Stimulated activated CD8-positive, alpha-beta memory T cell treated with anti-CD3 and anti-CD28 coated beads, Interleukin-15, amount 100 ng/mL, for 24 hours (primary cell): ENCODE results near the gene PLXNA1.

Experiments used
- DNase-seq: peaks from one replicate; pipeline ENCODE4 v3.0.0-alpha.2; 2020; ENCODE audit warnings: low read depth

Gene PLXNA1

DNA sequence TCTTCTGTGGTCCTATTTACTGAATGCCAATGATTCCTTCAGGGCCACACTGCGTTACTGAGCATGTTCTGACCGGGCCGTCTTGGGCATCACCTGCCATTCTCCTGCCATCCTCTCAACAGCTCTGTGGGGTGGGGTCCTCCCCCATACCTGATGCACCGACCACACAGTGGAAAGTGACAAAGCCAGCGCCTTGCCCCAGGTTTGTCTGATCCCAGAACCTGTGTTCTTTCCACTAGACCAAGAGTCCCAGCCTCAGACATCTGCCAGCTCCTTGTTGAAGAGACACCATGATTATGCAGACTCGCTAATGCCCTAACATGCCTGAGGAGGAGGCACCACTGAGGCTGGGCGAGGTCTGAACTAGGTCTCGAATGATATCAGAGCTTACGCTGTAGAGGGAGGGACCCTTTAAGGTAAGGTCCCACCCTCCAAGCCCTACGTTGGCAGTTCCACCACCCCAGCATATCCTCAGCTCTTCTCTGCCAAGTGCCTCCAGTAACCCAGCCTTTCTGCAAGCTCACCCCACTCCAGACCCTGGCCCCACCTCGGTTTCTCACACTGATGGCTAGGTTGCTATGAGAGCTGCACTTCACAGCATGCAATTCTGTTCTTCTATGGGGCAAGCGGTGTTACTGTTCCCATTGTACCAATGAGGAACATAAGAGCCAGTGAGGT, 29.8 kb upstream of the PLXNA1 start:
- no peak for DNase-seq

DNA sequence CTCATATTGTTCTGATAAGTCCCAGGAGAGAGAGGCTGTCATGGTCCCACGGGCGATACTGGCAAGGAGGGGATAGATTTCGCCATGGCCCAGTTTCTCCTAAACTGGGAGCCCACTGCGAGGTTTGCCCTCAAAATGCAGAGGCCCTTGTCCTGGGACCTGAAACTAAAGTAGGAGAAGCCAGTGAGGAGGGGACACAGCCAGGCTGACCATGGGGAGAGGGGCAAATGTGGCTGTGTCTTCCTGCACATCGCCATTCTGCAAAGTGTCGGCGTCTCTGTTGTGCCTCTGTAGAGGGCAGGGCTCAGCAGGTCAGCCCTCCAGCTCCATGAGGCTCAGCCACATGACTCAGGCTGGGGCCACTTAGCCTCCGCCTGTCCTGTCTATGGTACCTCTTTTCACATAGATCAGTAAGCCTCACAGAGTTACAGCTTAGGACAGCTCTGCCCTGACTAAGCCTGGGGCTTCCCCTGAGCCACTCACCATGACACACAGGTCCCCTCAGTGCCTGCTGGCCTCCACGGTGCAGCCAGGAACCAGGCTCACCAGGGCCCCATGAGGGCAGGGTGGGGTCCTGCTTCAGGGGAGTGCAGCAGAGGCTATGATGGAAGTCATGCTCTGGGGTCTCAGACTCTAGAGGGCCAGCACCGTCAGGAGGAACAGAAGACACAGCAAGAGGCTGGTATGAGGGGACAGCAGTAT, 28.6 kb upstream of the PLXNA1 start:
- DNase-seq, result no peak

- no peak for DNase-seq
These were observed 27.7 kb upstream of the PLXNA1 start for GRCh38 chr3:126955004-126955790.

GRCh38 chr3:126956361-126956760, 26.6 kb upstream of the PLXNA1 start:
- DNase-seq, result no peak

DNA sequence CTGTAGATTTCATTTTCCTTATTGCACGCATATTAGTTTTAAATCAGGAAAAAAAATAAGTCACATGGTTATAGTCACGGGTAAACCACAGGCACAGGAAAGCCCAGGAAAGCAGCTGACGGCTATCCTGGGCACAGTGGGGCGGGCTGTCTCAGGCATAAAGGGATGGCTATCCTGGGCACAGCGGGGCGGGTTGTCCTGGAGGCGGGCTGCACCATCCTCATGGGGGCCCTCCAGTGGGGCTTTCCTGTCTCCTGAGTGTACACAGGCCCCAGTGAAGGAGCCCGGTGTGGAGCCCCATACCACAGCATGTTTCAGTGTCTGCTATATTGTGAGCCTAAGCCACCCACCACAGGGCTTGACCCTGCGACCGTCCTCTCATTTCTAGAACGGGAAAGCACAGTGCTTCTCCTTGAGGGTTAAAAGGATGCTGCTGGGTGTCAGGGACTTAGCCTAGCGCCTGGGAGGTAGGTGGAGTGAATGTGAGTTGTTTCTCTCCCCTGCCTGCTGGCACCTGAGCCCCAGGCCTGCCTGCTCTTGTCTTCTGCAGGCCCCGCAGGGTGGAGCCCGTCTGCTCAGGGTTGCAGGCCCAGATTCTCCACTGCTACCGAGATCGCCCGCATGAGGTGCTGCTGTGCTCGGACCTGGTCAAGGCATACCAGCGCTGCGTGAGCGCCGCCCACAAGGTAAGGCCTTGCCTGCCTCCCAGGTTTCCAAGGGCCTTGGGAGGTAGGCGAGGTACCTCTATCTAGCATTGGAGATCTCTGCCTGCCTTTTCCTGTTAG, 25.9 kb upstream of the PLXNA1 start:
- DNase-seq, result no peak

- DNase-seq, result no peak
These were observed 24.9 kb upstream of the PLXNA1 start for GRCh38 chr3:126957776-126958637.

GRCh38 chr3:126958638-126959085, 24.3 kb upstream of the PLXNA1 start:
- DNase-seq, result no peak

DNA sequence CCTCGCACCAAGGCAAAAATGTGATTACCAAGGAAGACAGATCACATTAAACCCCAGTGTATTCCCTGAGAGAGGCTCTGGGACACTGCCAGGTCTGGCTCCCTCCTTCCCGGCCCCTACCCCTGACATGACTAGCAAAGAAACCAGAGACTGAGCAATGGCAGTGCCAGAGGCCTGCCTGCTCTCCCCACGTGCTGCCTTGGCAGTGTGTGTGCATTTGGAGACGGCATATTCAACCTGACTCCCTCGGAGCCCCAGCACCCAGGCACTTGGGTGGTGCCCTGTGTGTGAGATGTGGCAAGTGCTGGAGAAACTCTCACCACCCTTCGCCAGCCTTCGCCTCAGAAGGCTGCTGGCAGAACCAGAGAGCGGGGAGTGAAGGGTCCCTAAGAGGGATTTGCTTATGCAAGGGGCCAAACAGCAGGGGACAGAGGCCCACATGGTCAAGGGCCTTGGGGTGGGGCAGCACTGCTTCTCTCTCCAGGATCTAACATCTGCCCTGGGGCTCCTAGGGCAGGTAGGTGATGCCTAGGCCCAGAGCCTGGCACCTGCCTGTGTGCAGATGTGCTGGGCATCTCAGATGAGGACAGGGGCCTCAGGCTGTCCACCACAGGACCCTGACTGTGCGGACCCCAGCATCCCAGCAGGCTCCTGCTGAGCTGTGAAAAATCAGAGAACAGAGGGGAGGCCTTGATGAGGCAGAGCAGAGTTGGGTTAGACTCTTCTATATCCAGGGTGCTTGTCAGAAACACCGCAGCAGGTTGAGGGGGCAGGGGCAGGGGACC, 23.6 kb upstream of the PLXNA1 start:
- DNase-seq, result no peak

DNA sequence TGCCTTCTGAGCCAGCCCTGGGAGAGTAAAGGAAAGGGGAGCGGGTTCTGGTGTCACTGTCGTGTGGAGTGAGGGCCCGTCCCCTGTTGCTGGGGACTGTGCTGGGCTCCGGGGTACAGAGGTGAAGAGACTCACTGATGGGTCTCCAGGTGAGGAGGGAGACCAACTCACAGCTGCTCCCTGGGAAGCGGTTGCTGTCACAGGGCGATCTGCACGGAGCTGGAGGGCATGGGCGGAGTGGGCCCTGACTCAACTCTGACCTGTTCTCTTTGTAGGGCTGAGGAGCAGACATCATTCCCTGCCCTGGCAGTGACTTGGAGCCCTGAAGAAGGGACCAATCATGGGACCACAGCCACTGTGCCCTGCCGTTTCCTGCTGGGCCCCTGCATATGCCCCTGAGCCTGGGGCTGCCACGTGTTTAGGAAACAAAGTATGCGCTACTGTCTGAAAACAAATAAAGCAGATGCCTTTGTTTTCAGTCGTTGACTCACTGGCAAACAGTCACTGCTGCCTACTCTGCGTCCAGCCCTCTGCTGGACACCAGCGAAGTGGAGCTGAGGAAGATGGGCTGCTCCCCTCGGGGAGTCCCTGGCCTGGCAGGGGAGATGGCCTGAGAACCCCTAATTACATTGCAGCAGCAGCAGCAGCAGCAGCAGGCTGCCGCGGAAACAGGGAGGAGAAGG, 22.9 kb upstream of the PLXNA1 start:
- DNase-seq, result no peak

- DNase-seq, result no peak
These were observed 22.3 kb upstream of the PLXNA1 start for GRCh38 chr3:126960604-126960995.

DNA sequence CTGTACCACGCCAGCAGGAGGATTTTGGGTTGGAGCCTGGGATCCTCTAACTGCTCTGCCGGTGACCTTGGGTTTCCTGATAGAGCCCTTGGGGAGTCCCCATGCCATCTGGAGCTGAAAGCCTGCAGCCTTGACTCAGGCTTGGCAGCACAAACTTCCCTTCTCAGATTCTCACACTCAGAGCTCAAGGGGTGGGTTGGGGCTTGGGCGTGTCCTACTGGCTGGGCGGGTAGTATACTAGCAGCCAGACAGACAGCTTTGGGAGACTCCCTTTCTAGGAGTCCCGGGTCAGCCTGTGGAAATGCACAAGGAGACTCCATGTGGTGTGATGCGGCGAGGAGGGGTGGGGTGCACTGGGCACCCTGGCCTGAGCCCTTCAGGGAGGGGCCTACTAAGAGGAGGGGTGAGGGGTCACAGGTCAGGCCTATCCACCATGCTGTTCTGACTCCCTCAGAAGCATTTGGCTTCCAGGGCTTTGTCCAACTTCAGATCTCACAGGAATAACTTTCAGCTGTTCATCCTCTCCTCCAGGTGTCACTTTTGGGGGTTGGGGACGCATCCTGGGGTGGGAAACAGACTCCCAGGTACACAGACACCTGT, 21.6 kb upstream of the PLXNA1 start:
- DNase-seq, result no peak

GRCh38 chr3:126961791-126962461, 21.0 kb upstream of the PLXNA1 start:
- DNase-seq, result no peak

DNA sequence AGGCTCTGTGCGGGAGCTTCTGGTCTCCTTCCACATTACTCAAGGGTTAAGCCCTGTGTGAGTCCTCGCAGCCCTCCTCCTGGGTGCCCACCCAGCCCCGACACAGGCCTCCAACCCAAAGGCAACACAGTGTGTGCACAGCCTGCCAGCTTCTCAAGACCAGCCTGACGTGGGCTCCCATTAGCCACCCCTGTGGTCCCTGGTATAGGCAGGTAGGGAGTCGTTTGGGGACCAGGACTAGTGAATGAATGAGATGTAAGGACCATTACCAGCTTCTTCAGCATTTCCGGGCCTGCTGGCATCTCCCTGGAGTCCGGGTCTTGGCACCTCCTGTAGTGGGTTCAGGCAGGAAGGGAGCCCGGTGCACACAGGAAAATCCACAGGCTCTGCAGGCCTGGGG, 20.2 kb upstream of the PLXNA1 start:
- no peak for DNase-seq

DNA sequence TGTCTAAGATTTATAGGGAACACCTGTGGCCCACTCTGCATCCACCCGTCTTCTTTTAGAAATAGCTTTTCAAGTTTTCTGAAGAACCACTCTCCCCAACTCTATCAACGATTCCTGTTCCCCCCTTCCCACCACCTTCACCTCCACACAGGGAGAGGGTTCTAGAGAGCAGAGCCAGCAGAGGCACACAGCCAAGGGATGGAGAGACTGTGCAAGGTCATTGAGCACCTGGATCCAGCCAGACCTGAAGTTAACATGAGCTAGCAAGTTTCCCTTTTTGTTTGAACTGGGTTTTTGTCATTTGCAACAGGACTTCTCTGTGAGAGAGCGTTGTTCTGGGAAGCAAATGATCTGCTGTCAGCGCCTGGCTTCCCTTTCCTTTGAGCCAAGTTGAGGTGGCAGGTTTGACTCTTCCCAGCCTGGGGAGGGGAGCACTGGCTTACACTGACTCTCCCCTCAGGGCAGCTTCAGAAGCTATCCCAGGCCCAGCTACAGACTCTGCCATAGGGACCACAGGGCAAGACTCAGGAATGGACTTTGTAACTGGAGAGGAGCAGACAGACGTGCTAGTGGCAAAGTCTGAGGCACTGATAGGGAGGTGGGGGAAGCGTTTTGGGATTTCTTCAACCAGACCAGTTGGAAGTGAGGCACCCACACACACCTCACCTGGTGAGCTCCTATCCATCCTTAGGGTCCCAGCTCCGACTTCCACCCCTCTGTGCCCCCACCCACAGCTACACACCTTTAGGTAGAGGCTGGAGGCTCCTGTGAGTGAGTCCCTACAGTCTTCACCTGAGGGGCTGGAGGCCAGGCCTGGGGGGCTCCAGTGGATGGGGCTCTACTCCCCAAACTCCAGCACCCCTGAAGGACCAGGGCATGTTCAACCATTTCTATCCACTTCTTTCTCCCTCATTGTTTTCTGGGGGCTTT, 19.4 kb upstream of the PLXNA1 start:
- DNase-seq, result no peak

DNA sequence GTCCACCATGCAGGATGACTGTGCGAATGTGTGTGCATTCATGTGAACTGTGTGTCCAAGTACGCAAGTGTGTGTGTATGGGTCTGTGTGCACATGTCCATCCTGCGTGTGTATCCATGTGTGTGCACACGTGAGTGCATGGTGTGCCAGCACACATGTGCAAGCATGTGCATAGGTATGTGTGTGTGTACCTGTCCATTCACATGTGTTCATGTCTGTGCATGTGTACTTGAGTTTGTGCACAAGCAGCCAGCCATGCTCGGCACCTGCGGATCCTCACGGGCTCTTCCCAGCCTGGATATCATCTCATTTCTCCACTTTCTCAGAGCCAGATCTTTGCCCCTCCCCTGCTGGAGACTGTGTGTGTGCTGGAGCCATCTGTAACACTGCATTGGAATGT, 18.7 kb upstream of the PLXNA1 start:
- DNase-seq, result no peak

GRCh38 chr3:126964950-126965349, 18.0 kb upstream of the PLXNA1 start:
- DNase-seq, result no peak

DNA sequence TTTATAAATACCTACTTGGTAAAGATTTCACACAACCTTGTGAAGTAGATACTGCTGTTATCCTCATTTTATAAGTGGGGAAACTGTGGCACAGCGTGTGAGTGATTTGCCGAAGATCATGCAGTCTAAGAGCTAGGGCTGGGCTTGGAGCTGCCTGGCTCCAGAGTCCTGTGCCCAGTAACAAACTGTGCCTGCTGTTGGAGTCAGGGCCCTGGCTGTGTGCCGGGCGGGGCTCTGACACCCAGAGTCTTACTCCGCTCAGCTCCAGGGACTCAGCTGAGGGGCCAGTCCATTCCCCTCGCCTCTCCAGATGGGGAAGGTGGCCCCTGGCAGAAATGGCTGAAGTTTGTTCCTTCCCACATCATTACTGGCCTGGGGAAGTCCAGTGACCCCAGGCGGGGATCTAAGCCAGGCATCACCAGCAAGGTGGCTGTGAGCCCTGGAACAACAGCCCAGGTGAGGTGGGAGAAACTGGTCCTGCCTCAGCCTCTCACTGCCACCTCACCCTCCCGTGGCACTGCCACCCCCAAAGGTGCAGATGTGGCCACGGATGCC, 17.3 kb upstream of the PLXNA1 start:
- no peak for DNase-seq
